H1 (cell line): ENCODE results near the gene UGT1A6. TPM values are rescaled to one million over a fixed set of nuclear protein-coding genes. Genes with fewer than 3 reads are reported as not detected.

ENCODE experiments used
- BRCA1 ChIP-seq: IDR thresholded peaks from 2 replicates; pipeline ENCODE4 v1.6.1; 2012; ENCODE audit warnings: low read depth, low read length, improper control_type of control experiment
- CBX5 ChIP-seq: fragments of 300-800, 300-1000 bp; sonication (generic); IDR thresholded peaks from 2 replicates; pipeline ENCODE4 v1.7.1; 2016; ENCODE audit warnings: antibody characterized with exemption, low read length, low read depth
- CEBPB ChIP-seq: IDR thresholded peaks from 2 replicates; pipeline ENCODE4 v1.6.1; 2012; ENCODE audit warnings: low read depth, low read length
- CHD7 ChIP-seq: fragments of 300-600 bp; sonication (generic); IDR thresholded peaks from 2 replicates; pipeline ENCODE4 v1.7.1; 2012; ENCODE audit warnings: low read length, moderate library complexity, mild to moderate bottlenecking, inconsistent platforms; ENCODE audit not compliant: insufficient replicate concordance
- FOSL1 ChIP-seq: IDR thresholded peaks from 2 replicates; pipeline ENCODE4 v1.6.1; 2011; ENCODE audit warnings: mild to moderate bottlenecking, low read depth, low read length, moderate library complexity; ENCODE audit not compliant: insufficient read depth
- PHF8 ChIP-seq: fragments of 200-600 bp; sonication (generic); conservative IDR thresholded peaks from 2 replicates; pipeline ENCODE4 v1.7.1; 2012; ENCODE audit warnings: low read depth, mild to moderate bottlenecking, inconsistent platforms, low read length, moderate library complexity
- RXRA ChIP-seq: IDR thresholded peaks from 2 replicates; pipeline ENCODE4 v1.6.1; 2011; ENCODE audit warnings: low read depth, mild to moderate bottlenecking, low read length, moderate library complexity; ENCODE audit not compliant: insufficient read depth
- SP1 ChIP-seq: IDR thresholded peaks from 2 replicates; pipeline ENCODE4 v1.6.1; 2011; ENCODE audit warnings: low read depth, low read length
- TEAD4 ChIP-seq: IDR thresholded peaks from 2 replicates; pipeline ENCODE4 v1.6.1; 2012; ENCODE audit warnings: low read depth, low read length, inconsistent platforms, mixed read lengths
- polyA plus RNA-seq, 7 experiments: library from polyadenylated mRNA; depleted of rRNA in 3 of 7; stranded (reverse) in 5 of 7; unstranded in 2 of 7; fragments of >200 nt in 5 of 7; fragments of 200-250 nt in 2 of 7; gene quantifications; 1 replicate in 5 of 7; 2 replicates in 1 of 7; 4 replicates in 1 of 7; pipeline versions ENCODE4 v1.2.1 to v1.2.3, GENCODE V29; 2011 to 2013; ENCODE audit warnings: missing spikeins in 2 of 7, mixed read lengths in 2 of 7
- total RNA-seq: library from RNA; stranded (reverse); fragmentation: NEBNext Ultra II Directional; extraction: Animal tissue kit (Norgen Biotek cat#: 25700); gene quantifications from 2 replicates; pipeline ENCODE4 v1.2.1, GENCODE V29; 2021
- TF ChIP-seq, protein P1 (sequence below), 3 experiments: IDR thresholded peaks; 1 replicate in 2 of 3; 2 replicates in 1 of 3; pipeline versions ENCODE4 v1.5.1 to v1.6.1; 2011; ENCODE audit warnings: low read length in 3 of 3, mild to moderate bottlenecking in 3 of 3, inconsistent platforms in 2 of 3, low read depth in 1 of 3, moderate library complexity in 1 of 3; ENCODE audit not compliant: insufficient read depth in 1 of 3; ENCODE audit errors: control extremely low read depth in 1 of 3

Gene UGT1A6
- total and polyA plus RNA-seq, 2 of the 8 experiments (the other 6 are each of a cell fraction or from before 2014, with no cell fraction given), result not detected

DNA sequence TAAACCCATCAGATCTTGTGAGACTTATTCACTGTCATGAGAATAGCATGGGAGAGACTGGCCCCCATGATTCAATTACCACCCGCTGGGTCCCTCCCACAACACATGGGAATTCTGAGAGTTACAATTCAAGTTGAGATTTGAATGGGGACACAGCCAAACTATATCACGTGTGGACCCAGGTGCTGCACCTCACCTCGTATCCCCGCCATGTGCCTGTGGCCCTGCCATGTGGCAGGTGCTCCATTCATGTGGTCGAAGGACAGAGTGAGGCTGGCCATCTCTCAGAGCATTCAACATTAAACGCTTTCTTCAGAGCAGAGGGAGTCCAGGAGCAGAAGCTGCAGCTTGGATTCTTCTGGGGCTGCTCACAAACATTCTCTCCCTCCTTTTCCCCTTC is 117.7 kb downstream of the UGT1A6 start (continued):
- TF ChIP-seq CHD7, result no peak
- no peak for TF ChIP-seq FOSL1
- TF ChIP-seq SP1, result no peak
- TF ChIP-seq BRCA1, result no peak
- TF ChIP-seq CBX5, result no peak
- TF ChIP-seq CEBPB, result no peak
- TF ChIP-seq, protein P1, sequence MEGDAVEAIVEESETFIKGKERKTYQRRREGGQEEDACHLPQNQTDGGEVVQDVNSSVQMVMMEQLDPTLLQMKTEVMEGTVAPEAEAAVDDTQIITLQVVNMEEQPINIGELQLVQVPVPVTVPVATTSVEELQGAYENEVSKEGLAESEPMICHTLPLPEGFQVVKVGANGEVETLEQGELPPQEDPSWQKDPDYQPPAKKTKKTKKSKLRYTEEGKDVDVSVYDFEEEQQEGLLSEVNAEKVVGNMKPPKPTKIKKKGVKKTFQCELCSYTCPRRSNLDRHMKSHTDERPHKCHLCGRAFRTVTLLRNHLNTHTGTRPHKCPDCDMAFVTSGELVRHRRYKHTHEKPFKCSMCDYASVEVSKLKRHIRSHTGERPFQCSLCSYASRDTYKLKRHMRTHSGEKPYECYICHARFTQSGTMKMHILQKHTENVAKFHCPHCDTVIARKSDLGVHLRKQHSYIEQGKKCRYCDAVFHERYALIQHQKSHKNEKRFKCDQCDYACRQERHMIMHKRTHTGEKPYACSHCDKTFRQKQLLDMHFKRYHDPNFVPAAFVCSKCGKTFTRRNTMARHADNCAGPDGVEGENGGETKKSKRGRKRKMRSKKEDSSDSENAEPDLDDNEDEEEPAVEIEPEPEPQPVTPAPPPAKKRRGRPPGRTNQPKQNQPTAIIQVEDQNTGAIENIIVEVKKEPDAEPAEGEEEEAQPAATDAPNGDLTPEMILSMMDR (IDR thresholded peaks at IDR 0.05; ENCODE audit: control extremely low read depth in 1 of 3, insufficient read depth in 1 of 3, low read depth in 1 of 3, low read length in 3 of 3), result no peak
- no peak for TF ChIP-seq PHF8
- no peak for TF ChIP-seq RXRA
- TF ChIP-seq TEAD4, result no peak
